ENCODE measurements around the gene ADAMTSL1.

ADAMTSL1 gene

DNA sequence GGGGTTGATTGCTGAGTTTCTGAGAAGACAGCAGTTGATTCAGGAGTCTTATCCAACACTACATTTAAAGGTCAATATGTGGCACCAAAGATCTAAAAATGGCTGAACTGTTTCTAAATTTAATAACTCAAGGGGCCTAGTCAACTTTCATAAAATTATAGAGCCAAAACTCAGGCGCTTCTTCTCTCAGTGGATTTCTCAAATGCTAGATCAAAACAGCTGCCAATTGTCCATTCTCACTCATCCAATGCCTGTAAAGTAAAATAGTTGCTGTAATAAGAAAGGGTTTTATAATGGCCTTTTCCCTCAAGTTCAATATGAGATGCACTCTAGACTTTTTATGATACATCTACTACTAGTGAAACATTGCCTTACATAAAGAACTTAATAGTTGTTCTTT, 26.5 kb downstream of the ADAMTSL1 start:
- no peak for DNase-seq

DNA sequence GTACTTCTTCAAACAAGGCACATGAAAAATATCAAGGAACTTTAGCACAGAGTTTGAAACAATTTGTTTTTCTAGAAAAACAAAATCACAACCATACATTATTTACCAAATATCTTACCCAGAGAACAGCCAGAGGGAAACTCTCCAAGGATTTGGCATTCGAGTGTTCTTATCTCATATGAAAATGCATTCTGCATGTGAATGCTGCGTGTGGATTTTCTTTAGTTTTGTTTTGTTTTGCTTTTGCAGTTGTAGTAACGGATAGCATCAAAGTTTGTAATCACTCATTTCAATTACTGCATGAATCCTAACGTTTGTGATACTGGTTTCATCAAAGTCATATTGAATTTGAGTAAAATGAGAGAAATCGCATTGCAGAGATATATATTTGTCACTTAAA, 28.0 kb downstream of the ADAMTSL1 start:
- no peak for DNase-seq

DNA sequence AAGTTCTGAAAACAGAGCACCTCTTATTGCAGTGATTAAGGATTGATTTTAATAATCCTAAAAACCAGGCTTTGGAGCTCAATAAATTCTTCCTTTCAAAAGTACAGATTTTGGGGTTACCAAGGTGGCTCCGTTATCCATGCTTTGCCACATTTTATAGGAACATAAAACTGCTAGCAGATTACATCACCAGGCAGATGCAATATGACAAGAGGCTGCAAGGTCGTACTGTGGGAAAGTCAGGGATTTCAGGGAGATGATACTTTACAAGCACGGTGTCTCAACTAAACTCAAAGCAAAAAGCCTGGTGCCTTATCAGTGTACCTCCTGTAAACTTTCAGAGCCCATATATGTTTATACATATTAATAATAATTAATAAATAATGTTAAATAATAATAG, 28.6 kb downstream of the ADAMTSL1 start:
- DNase-seq, result no peak

DNA sequence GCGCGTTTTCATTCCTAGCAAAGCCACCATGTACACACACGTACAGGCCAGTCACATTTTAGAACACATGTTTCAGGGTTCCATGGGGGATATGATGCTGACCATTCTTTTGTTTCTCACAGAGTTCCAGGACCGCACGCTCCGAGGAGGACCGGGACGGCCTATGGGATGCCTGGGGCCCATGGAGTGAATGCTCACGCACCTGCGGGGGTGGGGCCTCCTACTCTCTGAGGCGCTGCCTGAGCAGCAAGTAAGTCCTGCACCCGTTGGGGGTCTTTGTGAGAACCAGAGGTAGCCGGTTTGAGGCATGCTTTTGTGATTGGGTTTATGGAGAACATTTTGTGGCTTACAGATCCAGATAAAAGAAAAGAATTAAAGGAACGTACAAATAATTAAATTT, 30.8 kb downstream of the ADAMTSL1 start:
- no peak for DNase-seq

DNA sequence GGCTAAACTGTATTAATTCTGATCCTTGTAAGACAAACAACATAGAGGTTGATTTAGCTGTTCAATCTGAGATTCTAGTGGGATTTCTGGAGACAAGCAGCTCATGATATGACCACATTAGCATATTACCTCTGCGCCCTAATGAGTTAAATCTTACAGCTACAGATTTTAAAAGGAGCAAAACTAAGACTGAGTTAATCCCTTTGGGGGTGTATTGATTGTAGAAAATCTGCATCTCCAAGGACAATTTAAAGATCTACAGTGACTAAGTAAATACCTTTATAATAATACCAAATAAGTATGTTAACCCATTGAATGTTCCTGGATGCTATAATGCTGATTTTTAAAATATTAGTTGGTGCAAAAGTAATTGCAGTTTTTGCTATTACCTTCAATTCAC, 33.2 kb downstream of the ADAMTSL1 start:
- no peak for DNase-seq

DNA sequence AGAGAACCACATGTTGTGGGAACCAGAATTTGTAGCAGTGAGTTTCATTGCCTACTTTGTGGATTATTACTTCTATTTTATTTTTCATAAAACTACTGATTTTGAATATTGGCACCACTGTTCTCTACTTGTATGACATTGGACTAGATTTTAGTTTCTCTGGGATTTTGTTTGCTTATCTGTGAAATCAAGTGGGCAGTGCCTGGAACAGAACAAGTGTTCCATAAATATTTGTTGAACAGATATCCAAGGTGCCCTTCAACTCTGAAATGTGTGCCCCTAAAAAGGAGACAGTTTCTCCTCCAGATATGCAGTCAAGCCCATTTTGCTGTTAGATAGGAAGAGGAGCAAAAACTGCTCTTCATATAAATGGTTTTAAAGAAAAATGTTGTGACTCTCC, 42.6 kb downstream of the ADAMTSL1 start:
- no peak for DNase-seq

DNA sequence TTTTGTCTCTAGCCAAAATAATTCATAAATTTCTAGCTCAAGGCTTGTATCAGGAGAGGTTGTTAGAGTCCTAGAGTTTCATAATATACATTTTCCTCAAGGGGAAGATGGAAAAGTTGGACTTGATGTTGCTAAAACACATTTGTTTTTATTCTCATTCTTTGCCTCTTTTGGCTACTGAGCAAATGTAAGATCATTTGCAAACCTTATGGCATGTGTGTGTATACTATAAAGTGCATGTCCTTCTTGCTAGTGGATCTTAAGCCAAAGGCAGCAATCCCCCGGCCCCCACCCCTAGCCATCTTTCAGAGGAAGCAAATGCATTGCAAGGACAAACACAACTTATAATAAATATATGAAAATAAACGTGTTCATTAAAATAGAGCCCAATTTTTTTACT, 43.0 kb downstream of the ADAMTSL1 start:
- DNase-seq, result no peak

DNA sequence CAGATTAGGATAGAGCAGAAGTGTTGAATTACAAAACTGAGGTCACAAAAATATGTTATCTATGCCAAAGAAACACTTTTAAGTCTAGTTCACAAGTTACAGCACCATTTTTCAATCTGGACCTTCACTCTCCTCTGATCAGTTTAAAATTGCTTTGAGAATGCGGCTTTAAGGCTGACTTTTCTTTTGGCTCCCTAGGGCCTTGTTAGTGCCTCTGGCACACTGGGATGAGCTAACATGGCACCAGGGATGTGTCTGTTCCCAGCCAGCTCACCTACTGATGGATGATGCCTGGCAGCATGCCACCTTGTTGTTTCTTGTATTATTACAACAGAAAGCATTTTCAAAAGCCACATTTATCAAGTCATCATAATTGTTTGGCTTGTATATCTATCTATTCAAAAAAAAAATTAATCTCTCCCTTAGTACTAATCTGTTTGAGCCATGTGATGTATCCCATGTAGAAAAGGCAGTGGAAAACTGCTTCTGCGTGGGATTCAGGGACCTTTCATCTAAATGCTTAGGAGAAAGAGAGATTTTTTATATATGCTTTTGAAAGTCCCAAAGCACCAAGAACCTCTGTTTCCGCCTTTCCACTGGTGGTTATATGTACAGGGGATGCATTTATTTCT, 46.6 kb downstream of the ADAMTSL1 start:
- no peak for DNase-seq

DNA sequence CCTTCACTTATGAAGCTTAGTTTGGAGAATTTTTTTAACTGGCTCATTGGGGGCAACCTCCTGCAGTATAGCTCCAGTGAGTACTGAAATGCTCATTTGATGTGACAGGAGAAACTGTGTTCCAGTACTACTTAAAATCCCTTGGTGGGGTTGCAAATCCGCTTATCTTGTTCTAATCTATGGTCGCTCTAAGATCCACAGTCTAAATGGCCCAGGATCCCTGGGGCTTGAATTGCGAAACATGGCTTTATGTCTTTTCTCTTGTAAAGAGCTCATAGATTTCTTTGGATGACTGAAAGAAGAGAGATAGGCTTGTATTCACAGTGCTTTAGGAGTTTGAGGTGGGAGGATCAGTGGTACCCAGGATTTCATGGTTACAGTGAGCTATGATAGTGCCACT, 52.7 kb downstream of the ADAMTSL1 start:
- no peak for DNase-seq

DNA sequence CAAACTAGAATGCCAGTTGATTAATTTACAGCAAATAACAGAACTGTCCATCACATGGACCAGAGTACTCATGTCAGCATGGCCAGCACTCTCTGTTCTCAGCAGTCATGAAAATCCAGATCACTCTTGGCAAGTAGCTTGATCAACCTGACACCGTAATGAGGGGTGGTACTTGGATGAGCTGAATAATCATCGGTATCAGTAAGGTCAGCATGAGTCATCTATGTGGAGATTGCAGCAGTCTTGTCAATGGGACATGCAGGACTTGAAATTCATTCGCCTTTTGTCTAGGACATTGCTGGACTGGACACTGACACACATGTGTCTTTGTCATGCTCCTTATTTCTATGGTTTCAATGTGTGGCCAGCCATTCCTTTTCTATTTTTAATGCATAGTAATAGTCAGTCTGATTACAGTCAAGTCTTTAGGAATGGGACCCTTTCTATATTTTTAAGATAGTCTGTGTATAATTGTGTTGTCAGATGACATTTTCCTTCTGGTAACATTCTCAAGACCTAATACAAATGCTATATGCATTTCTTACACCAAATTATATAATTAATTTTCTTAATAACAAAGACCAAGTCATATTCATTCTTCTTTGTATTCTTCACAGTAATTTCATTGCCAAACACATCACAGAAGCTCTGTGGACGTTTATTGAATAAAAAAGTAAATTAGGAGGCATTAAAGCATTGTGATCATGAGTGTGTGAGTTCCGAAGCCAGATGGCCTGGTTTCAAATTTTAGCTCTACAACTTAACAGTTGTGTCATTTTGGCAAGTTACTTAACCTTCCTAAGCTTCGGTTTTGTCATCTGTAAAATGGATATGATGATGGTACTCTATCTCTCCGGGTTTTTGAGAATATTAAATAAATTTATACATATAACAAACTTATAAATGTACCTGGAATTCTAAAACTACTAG, 57.4 kb downstream of the ADAMTSL1 start:
- DNase-seq, result no peak

DNA sequence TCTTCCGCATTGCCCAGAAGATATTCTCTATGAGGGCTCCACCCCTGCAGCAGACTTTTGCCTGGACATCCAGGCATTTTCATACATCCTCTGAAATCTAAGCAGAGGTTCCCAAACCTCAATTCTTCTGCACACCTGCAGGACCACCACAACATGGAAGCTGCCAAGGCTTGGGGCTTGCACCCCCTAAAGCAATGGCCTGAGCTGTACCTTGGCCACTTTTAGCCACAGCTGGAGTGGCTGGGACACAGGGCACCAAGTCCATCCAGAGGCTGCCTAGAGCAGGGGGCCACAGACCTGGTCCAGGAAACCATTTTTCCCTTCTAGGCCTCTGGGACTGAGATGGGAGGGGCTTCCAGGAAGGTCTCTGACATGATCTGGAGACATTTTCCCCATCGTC, 60.7 kb downstream of the ADAMTSL1 start:
- no peak for DNase-seq

DNA sequence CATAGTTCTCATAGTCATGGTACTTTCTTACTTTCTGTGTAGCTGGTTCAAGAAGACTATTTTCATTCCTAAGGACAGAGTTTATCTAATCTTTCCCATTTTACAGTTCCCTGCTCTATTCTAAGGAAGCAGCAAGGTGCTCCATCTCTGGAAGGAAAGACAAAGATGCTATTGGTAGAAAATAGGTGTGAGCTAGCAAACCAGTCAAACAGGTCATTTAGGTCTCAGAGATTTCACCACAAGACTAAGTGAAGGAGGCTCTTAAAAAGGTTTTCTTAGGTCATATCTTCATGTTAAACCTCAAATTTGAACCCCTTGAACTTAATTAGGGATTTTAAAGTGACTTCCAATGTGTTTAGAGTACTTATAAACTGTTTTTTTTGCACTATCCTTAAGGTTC, 62.6 kb downstream of the ADAMTSL1 start:
- DNase-seq, result no peak

DNA sequence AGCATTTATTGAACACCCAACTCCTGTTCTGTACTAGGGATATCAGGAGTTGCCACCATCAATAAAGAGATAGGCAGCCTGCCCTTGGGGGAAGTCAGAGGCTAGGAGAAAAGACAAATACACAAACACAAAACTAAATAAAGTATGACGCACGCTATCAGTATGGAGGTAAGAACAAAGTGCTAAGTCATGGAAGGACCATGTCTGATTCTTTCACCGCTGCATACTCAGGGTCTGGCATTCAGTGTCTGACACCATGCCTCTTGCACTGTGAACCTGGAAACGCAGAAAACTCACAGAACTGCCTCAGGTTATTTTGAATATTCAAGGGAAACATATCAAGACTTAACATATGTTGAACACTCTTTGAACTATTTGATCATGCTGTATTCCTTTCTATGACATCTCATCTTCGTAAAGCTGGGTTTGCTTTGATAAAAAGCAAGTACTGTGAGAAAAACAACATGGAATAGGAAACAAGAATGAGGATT, 65.3 kb downstream of the ADAMTSL1 start:
- no peak for DNase-seq

DNA sequence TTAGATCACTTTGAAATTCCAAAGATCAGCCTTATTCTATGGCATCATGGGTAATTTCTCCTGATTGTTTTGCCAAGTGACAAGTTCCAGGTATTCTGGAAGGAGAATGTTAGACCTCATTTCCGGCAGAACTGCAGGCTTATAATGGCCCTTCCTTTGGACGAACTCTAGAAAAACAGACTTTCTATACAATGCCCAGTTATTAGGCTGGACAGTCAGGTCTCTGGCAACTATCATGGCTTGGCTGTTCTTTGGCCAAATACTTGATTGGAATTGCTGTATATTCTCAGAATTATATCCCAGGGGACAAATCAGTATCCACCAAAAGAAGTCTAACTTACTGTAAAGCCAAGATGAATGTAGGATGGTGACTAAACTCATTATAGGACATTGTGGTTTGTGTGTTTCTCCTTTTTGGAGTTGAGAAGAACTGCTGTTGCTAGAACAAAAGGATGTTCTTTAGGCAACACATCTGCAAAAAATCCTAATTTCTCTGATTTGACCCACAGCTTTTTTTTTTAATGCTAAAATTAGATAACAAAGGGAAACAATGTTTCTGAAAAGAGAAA, 69.0 kb downstream of the ADAMTSL1 start:
- no peak for DNase-seq

DNA sequence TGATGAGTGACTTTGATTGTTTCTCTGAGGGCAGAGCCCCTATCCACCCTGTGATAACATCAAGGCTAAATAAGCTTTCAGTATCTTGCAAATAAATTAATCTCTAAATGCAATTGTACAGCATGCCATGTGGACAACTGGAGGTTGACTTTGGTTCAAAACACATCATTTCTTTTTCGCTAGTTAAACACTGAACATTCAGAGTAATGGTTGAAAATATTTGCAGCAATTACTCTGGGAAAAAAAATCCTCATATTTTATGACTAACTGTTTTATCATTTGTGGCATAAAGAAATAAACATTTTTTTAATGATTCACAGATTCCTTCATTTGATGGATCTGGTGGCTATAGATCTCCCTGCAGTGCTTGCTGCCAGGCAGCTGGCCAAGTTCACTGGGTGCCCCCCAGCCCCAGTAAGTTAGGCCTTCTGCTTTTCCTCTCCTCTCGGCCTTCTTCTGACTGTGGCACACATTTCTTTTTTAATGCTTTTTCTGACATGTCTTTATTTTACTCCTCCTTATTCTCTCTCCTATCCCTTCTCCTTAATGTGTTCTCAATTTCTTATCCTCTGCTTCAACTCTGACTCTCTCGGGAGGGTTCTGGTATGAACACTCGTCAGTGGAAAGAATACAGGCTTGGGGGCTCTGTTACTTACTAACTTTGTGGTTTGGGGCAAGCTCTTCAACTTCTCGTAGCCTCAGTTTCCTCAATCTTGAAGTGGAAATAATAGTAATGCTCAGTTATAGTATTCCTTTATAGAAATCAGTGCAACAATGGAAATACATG, 69.6 kb downstream of the ADAMTSL1 start:
- DNase-seq, result no peak

DNA sequence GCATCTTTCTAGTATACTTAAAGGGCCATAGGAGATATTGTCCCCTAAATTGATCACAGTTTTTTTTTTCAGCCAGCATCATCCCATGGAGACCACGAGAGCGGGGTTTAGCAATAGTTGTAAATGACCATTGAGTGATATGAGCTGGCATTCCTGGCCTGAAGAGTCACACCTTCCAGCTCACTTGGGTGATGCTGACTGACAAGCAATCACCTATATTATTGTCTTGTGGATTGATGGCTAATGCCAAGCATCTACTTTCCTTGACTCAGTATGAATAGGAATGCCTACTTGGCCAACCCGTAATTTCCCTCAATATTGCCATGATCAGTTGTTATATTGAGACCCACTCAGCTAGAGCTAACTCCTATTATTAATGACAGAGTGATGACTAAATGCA, 70.5 kb downstream of the ADAMTSL1 start:
- no peak for DNase-seq

DNA sequence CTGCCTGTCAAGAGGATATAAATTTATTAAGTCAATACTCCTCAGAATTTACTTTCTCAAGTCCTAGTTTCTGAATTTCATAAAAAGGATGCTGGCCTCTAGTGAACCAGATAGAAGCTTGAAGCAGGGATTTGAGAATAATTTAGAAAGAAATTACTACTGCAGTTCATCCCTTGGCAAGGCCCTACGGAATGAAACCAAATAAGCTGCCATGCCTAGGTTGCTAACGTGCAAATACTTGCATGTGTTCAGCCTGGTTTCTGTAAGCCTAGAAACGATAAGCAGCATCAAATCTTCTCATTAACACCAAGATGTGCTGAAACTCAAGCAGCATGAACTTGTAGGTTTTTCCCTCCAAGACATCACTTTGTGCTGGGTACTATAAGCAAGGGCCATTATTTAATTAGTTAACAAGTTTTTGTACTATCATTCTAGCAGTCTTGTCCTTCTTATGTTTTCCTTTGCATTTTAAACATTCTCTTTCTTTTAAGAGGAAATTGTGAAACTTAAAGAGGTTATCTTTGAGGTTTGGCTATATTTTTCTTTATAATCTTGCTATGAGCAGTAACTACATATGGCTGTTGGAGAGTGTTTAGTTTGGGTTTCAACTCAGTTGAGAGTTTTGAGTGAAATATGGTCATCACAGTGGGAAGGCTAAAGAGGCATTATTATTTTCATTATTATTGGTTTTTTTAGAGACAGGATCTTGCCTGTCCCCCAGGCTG, 71.8 kb downstream of the ADAMTSL1 start:
- DNase-seq, result no peak

DNA sequence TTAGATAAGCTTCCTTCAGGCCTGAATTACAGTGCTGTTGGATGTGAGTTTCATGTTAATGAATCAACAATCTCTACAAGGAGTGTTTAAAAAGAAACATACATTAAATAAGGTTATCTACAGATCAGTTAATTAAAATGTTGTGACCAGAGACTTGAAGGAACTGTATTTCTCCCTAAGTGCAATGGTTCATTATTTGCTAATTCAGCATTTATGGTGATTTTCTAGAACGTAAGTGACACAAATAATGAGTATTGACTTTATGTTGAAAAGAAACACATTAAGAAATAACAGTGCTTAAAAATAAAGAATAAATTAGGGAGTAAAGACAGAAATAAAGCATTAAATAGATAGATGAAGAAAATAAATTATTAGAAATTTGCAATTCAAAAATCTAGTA, 74.5 kb downstream of the ADAMTSL1 start:
- DNase-seq, result no peak

DNA sequence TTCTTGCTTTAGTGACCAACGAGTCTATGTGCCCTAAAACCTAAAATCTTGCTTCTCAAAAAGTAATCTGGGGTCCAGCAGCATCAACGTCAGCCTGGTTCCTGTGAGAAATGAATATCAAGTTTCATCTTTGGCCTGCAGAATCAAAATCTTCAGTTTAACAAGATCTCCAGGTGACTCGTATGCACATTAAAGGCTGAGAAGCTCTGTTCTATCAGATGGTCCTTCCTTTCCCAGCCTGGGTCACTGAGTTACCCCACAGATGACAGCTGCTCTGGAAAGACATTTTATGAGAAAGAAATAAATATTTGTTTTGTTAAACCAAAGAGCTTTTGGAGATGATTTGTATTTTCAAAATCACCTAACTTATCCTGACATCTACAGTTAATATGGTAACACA, 75.8 kb downstream of the ADAMTSL1 start:
- DNase-seq, result no peak

DNA sequence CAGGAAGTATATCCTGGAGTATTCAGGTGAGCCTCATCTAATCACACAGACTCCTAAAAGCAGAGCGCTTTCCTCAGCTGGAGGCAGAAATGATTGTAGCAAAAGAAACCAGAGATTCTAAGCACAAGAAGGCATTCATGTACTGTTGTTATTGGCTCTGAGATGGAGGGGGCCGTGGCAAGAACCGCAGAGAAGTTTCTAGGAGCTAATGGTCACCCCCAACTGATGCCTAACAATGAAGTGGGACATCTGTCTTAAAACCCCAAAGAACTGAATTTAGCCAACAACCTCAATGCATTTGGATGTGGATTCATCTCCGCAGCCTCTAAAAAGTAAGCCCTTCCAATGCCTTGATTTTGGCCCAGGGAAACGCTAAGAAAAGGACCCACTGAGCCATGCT, 76.3 kb downstream of the ADAMTSL1 start:
- DNase-seq, result no peak

DNA sequence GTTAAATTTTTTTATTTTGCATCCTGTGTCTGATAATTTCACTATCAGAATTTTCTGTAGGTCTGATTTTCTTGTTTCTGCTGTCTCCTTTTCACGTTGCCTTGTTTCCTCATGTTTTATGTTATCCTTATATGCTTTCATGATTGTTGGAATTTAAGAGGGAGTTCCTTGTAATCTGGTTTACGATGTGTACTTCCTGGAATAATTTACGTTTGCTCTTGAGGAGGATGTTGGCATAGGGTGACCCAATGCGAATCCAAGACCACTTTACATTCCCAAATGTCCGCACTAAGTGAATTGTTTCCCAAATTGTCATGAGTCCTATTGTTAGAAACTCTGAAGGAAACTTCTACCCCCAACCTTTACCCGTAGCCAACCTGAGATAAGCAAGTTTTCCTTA, 80.3 kb downstream of the ADAMTSL1 start:
- DNase-seq, result no peak

DNA sequence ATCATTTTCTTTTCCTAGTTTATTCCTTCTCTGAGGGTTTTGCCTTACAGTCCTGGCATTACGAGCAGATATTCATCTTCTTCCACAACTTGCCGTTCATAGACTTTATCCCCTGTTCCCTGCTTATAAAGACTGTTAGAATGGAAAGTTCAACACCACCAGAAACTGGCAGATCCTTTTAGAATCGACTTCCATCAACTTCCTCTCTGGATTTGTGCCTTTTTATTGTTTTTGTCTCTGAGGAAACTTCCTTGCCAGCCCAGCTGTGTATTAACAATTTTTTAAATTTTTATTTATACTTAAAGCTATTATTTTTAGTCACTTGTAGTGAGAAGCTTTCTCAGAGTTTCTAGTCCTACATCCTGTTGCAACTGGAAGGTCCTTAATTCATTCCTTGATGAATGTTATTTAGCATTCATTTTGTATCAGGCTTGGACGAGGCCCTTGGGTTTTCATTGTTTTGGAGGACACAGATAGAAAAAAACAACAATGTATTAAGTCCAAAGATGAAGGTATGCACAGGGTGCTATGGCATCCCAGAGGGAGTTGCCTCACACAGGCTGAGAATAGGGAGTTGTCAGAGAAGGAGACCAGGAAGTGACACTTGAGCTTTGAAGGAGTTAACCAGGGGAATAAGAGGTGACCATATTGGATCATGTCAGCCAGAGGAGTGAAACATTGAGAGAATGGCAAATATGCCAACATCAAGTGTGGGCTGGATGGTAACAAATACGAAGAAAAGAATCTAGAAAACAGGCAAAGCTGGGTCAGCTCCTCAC, 81.3 kb downstream of the ADAMTSL1 start:
- DNase-seq, result no peak

All from CD4-positive, alpha-beta T cell treated with Interleukin-1 beta for 1 hour (primary cell).